ENCODE measurements around the gene ALAD.

The ALAD gene

GRCh38 chr9:113352411-113352810 lies 48.7 kb downstream of the ALAD start:
- no peak for TF ChIP-seq POU6F1 (CRISPR knock-in tag; IDR thresholded peaks at IDR 0.05; ENCODE audit: borderline replicate concordance, low read depth)
- no peak for TF ChIP-seq ZNF70 (CRISPR knock-in tag; IDR thresholded peaks at IDR 0.05)
- no peak for TF ChIP-seq ISL1 (CRISPR knock-in tag; IDR thresholded peaks at IDR 0.05)
- TF ChIP-seq ZFP3 (CRISPR knock-in tag; IDR thresholded peaks at IDR 0.05), result no peak
- TF ChIP-seq ZNF8 (CRISPR knock-in tag; IDR thresholded peaks at IDR 0.05), result no peak
- TF ChIP-seq CSRNP3 (CRISPR knock-in tag; IDR thresholded peaks at IDR 0.05), result no peak
- no peak for TF ChIP-seq PATZ1 (CRISPR knock-in tag; IDR thresholded peaks at IDR 0.05; ENCODE audit: borderline replicate concordance)
- no peak for ATAC-seq

- no peak for TF ChIP-seq GLIS3 (CRISPR knock-in tag; IDR thresholded peaks at IDR 0.05)
- TF ChIP-seq ARNTL (CRISPR knock-in tag; IDR thresholded peaks at IDR 0.05; ENCODE audit: borderline replicate concordance, low read depth), result no peak
- no peak for TF ChIP-seq ZNF565 (CRISPR knock-in tag; conservative IDR thresholded peaks at IDR 0.05; ENCODE audit: low read depth)
- no peak for TF ChIP-seq BACH2 (CRISPR knock-in tag; IDR thresholded peaks at IDR 0.05; ENCODE audit: borderline replicate concordance)
- no peak for TF ChIP-seq OSR1 (CRISPR knock-in tag; IDR thresholded peaks at IDR 0.05)
- no peak for TF ChIP-seq ZFP3 (CRISPR knock-in tag; IDR thresholded peaks at IDR 0.05)
- ATAC-seq, result no peak
Observed at GRCh38 chr9:113352006-113352405, 49.1 kb downstream of the ALAD start.

- ATAC-seq, result no peak
Observed at GRCh38 chr9:113350937-113351336, 50.1 kb downstream of the ALAD start.

GRCh38 chr9:113350107-113350661 lies 50.9 kb downstream of the ALAD start:
- no peak for ATAC-seq
- no peak for TF ChIP-seq ZFP30 (CRISPR knock-in tag; IDR thresholded peaks at IDR 0.05)
- TF ChIP-seq ISL1 (CRISPR knock-in tag; IDR thresholded peaks at IDR 0.05), result no peak
- no peak for TF ChIP-seq BACH2 (CRISPR knock-in tag; IDR thresholded peaks at IDR 0.05; ENCODE audit: borderline replicate concordance)
- TF ChIP-seq ZNF8 (CRISPR knock-in tag; IDR thresholded peaks at IDR 0.05), result no peak
- TF ChIP-seq ESRRG (CRISPR knock-in tag; IDR thresholded peaks at IDR 0.05), result no peak
- TF ChIP-seq ZNF565 (CRISPR knock-in tag; conservative IDR thresholded peaks at IDR 0.05; ENCODE audit: low read depth), result no peak
- TF ChIP-seq TSHZ2 (CRISPR knock-in tag; IDR thresholded peaks at IDR 0.05), result no peak
- no peak for TF ChIP-seq ZNF70 (CRISPR knock-in tag; IDR thresholded peaks at IDR 0.05)
- no peak for TF ChIP-seq ARNTL (CRISPR knock-in tag; IDR thresholded peaks at IDR 0.05; ENCODE audit: borderline replicate concordance, low read depth)
- TF ChIP-seq TOX (CRISPR knock-in tag; IDR thresholded peaks at IDR 0.05; ENCODE audit: borderline replicate concordance), result no peak
- no peak for TF ChIP-seq ZFP3 (CRISPR knock-in tag; IDR thresholded peaks at IDR 0.05)
- no peak for TF ChIP-seq CSDC2 (CRISPR knock-in tag; IDR thresholded peaks at IDR 0.05)
- no peak for TF ChIP-seq POU6F1 (CRISPR knock-in tag; IDR thresholded peaks at IDR 0.05; ENCODE audit: borderline replicate concordance, low read depth)
- TF ChIP-seq CREB5 (CRISPR knock-in tag; IDR thresholded peaks at IDR 0.05; ENCODE audit: low read depth), result no peak

More at GRCh38 chr9:113350937-113351336, 50.1 kb downstream of the ALAD start:
- no peak for TF ChIP-seq ZNF8 (CRISPR knock-in tag; IDR thresholded peaks at IDR 0.05)
- TF ChIP-seq TCF4 (CRISPR knock-in tag; IDR thresholded peaks at IDR 0.05; ENCODE audit: borderline replicate concordance), result no peak
- no peak for TF ChIP-seq ARNTL (CRISPR knock-in tag; IDR thresholded peaks at IDR 0.05; ENCODE audit: borderline replicate concordance, low read depth)
- no peak for TF ChIP-seq GLIS3 (CRISPR knock-in tag; IDR thresholded peaks at IDR 0.05)
- TF ChIP-seq POU6F1 (CRISPR knock-in tag; IDR thresholded peaks at IDR 0.05; ENCODE audit: borderline replicate concordance, low read depth), result no peak
- TF ChIP-seq ZFP30 (CRISPR knock-in tag; IDR thresholded peaks at IDR 0.05), result no peak

Measured in SK-N-SH treated with all-trans-retinoic acid at 6 μM for 48 hours (cell line).